ENCODE data around the gene STIP1. TPM values are rescaled to one million over a fixed set of nuclear protein-coding genes. Genes with fewer than 3 reads are reported as not detected.

STIP1 gene
- total and polyA plus RNA-seq, 9 of the 15 experiments (the other 6 are each of a cell fraction or from before 2014, with no cell fraction given) = 58.1 to 465 (median 346) TPM

DNA sequence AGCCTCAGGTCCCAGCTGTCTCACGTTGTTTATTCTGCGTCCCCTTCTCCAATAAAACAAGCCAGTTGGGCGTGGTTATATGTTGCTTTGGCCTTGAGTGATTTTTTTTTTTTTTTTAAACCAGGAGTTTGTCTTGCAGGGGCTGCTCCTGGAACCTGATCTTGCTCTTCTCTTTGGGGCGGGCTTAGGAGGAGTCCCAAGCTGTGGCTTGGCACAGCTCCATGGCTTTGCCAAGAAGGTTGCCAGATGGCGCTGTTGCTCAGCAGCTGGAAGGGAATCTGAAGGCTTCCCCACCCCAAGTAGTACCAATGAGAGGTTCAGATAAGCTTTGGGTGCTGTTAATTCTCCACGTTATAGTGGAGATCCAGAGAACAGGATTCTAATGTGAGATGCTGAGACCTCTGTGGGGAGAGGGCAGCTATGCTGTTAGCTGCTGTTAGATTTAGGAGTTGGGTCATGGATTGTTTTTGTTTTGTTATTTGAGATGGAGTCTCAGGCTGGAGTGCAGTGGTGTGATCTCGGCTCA, 18.6 kb downstream of the STIP1 start (continued):
- TF ChIP-seq, protein P1, sequence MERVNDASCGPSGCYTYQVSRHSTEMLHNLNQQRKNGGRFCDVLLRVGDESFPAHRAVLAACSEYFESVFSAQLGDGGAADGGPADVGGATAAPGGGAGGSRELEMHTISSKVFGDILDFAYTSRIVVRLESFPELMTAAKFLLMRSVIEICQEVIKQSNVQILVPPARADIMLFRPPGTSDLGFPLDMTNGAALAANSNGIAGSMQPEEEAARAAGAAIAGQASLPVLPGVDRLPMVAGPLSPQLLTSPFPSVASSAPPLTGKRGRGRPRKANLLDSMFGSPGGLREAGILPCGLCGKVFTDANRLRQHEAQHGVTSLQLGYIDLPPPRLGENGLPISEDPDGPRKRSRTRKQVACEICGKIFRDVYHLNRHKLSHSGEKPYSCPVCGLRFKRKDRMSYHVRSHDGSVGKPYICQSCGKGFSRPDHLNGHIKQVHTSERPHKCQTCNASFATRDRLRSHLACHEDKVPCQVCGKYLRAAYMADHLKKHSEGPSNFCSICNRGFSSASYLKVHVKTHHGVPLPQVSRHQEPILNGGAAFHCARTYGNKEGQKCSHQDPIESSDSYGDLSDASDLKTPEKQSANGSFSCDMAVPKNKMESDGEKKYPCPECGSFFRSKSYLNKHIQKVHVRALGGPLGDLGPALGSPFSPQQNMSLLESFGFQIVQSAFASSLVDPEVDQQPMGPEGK (CRISPR knock-in tag; IDR thresholded peaks at IDR 0.05; ENCODE audit: borderline replicate concordance) = no peak
- TF ChIP-seq JUN (IDR thresholded peaks at IDR 0.05; ENCODE audit: borderline replicate concordance, low read depth, low read length) (0 out of 2 replicates have a peak, but pooled peaks have one; percentile 41), JUN (CRISPR knock-in tag; IDR thresholded peaks at IDR 0.05; ENCODE audit: borderline replicate concordance) (no peak), XRCC5 (IDR thresholded peaks at IDR 0.05; ENCODE audit: low read depth, low read length) (peak; percentile 92), NFIC (IDR thresholded peaks at IDR 0.05) (peak; percentile 99), STAT5A (IDR thresholded peaks at IDR 0.05; ENCODE audit: borderline replicate concordance, low read length) (peak; percentile 22; the same call in 1 of the 2 replicates), ARID2 (IDR thresholded peaks at IDR 0.05) (peak; percentile 64; the same call in 1 of the 2 replicates), ARID1B (IDR thresholded peaks at IDR 0.05) (peak; percentile 40; the same call in 1 of the 2 replicates), EP300 (IDR thresholded peaks at IDR 0.05; ENCODE audit: low read length) (peak; percentile 50; the same call in 1 of the 2 replicates), WHSC1 (IDR thresholded peaks at IDR 0.05; ENCODE audit: low read length) (no peak)
- TF ChIP-seq, protein P2, sequence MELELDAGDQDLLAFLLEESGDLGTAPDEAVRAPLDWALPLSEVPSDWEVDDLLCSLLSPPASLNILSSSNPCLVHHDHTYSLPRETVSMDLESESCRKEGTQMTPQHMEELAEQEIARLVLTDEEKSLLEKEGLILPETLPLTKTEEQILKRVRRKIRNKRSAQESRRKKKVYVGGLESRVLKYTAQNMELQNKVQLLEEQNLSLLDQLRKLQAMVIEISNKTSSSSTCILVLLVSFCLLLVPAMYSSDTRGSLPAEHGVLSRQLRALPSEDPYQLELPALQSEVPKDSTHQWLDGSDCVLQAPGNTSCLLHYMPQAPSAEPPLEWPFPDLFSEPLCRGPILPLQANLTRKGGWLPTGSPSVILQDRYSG (tag; conservative IDR thresholded peaks at IDR 0.05; ENCODE audit: low read depth) = no peak
- TF ChIP-seq, protein P3, sequence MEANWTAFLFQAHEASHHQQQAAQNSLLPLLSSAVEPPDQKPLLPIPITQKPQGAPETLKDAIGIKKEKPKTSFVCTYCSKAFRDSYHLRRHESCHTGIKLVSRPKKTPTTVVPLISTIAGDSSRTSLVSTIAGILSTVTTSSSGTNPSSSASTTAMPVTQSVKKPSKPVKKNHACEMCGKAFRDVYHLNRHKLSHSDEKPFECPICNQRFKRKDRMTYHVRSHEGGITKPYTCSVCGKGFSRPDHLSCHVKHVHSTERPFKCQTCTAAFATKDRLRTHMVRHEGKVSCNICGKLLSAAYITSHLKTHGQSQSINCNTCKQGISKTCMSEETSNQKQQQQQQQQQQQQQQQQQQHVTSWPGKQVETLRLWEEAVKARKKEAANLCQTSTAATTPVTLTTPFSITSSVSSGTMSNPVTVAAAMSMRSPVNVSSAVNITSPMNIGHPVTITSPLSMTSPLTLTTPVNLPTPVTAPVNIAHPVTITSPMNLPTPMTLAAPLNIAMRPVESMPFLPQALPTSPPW (CRISPR knock-in tag; IDR thresholded peaks at IDR 0.05) = peak; percentile 65; the same call in 1 of the 2 replicates
- TF ChIP-seq, protein P4, sequence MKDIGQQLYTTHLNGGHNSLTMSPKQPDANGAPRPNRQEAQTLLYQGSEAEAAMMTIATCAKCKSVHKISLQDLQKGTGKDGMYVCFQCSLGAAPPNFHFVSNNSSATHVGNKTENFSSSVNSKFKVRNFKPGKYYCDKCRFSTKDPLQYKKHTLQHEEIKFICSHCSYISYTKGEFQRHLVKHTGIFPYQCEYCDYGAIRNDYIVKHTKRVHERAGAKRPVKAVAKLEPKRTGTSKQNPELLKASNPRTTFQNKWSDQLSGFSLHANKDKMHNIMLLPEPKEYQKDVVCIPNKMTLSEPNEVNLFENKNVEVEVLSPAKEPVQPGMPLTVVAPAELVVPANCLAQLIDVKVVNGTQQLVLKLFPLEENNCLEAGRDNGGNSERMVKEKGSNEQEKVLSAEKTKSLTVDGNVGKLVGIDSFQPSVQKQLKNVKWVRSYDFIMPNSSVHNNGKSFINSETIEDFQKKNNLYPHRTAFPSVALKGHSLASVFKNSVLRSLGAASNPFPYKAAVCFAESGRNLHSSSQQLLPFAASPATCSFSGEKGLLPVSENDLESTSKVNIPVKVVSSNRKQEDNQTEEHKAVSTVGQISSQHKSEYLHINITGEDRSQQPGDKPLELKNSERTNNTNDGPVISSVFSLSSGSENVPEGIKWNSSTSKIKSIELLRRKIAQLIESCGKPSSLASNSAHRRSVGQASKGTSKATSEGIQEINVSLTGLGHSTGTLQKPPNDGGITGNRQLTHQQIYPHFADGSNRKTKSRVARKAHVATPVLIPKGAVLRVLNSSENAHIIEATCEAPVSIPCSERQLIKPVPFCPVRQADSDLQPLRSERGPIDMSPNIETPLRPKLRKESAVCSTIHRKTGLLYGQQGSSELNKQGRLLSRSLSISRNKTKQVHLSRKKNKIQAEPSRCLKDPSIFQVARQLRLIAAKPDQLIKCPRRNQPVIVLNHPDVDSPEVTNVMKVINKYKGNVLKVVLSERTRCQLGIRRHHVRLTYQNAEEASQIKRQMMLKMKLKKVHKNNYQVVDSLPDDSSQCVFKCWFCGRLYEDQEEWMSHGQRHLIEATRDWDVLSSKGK (CRISPR knock-in tag; IDR thresholded peaks at IDR 0.05) = no peak
- TF ChIP-seq, protein P5, sequence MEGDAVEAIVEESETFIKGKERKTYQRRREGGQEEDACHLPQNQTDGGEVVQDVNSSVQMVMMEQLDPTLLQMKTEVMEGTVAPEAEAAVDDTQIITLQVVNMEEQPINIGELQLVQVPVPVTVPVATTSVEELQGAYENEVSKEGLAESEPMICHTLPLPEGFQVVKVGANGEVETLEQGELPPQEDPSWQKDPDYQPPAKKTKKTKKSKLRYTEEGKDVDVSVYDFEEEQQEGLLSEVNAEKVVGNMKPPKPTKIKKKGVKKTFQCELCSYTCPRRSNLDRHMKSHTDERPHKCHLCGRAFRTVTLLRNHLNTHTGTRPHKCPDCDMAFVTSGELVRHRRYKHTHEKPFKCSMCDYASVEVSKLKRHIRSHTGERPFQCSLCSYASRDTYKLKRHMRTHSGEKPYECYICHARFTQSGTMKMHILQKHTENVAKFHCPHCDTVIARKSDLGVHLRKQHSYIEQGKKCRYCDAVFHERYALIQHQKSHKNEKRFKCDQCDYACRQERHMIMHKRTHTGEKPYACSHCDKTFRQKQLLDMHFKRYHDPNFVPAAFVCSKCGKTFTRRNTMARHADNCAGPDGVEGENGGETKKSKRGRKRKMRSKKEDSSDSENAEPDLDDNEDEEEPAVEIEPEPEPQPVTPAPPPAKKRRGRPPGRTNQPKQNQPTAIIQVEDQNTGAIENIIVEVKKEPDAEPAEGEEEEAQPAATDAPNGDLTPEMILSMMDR (IDR thresholded peaks at IDR 0.05 in 2 of 3, conservative IDR thresholded peaks at IDR 0.05 in 1 of 3; ENCODE audit: insufficient read depth in 2 of 3, low read depth in 1 of 3, low read length in 3 of 3) = peak; percentile 86 to 97 (median 95)
- TF ChIP-seq, protein P6, sequence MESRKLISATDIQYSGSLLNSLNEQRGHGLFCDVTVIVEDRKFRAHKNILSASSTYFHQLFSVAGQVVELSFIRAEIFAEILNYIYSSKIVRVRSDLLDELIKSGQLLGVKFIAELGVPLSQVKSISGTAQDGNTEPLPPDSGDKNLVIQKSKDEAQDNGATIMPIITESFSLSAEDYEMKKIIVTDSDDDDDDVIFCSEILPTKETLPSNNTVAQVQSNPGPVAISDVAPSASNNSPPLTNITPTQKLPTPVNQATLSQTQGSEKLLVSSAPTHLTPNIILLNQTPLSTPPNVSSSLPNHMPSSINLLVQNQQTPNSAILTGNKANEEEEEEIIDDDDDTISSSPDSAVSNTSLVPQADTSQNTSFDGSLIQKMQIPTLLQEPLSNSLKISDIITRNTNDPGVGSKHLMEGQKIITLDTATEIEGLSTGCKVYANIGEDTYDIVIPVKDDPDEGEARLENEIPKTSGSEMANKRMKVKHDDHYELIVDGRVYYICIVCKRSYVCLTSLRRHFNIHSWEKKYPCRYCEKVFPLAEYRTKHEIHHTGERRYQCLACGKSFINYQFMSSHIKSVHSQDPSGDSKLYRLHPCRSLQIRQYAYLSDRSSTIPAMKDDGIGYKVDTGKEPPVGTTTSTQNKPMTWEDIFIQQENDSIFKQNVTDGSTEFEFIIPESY (CRISPR knock-in tag; IDR thresholded peaks at IDR 0.05) = peak; percentile 69; the same call in 1 of the 2 replicates
